Bronchial epithelial cell (primary cell): ENCODE measurements around the gene PSMA6. TPM values are rescaled to one million over a fixed set of nuclear protein-coding genes. Genes with fewer than 3 reads are reported as not detected.

ENCODE experiments used
- DNase-seq: peaks from one replicate; pipeline ENCODE4 v3.0.0-alpha.2; 2010; ENCODE audit warnings: low read depth
- FAIRE-seq: peaks from 2 replicates; lab custom pipeline; 2011; peaks lifted over from hg19 to GRCh38; lab: Jason Lieb, UNC
- H3K27me3 ChIP-seq: 2 replicates; pipeline ENCODE4 v1.5.1; 2011; ENCODE audit warnings: low read length; ENCODE audit not compliant: control insufficient read depth, insufficient read depth
- H3K36me3 ChIP-seq: 2 replicates; pipeline ENCODE4 v1.5.1; 2011; ENCODE audit warnings: low read length; ENCODE audit not compliant: control insufficient read depth, insufficient read depth
- H3K4me3 ChIP-seq: 2 replicates; pipeline ENCODE4 v1.5.1; 2011; ENCODE audit warnings: mild to moderate bottlenecking, low read depth, low read length, control low read depth
- CTCF ChIP-seq: IDR thresholded peaks from 2 replicates; pipeline ENCODE4 v1.5.1; 2011; ENCODE audit warnings: mild to moderate bottlenecking, moderate library complexity, low read length, control low read depth, inconsistent platforms; ENCODE audit not compliant: insufficient read depth, severe bottlenecking
- total RNA-seq: library from RNA; depleted of rRNA; stranded (reverse); fragments of >200 nt; gene quantifications from 2 replicates; pipeline ENCODE4 v1.2.1, GENCODE V29; 2014

PSMA6 gene
- total RNA-seq, 1 donor from 2014 or later: 222 TPM

GRCh38 chr14:35285168-35286002 is 6.8 kb upstream of the PSMA6 start:
- Histone ChIP-seq H3K27me3 (no peaks in the 10 kb centered on the region), H3K36me3 (peaks cover 1% of the 10 kb centered on the region), H3K4me3 (no peak overlapping the region)
- no peak for TF ChIP-seq CTCF
- no peak for FAIRE-seq
- peak; percentile 73 for DNase-seq

- H3K4me3 ChIP-seq: no peak overlapping the region
- DNase-seq: no peak
- no peak for TF ChIP-seq CTCF
- peaks cover 1% of the 10 kb centered on the region for H3K36me3 ChIP-seq
- H3K27me3 ChIP-seq: no peaks in the 10 kb centered on the region
- no peak for FAIRE-seq
Observed at GRCh38 chr14:35286003-35286600, 6.1 kb upstream of the PSMA6 start.

GRCh38 chr14:35286707-35287106 is 5.5 kb upstream of the PSMA6 start:
- DNase-seq (no peak), FAIRE-seq (no peak)
- no peak overlapping the region for H3K4me3 ChIP-seq
- no peaks in the 10 kb centered on the region for H3K27me3 ChIP-seq
- peaks cover 1% of the 10 kb centered on the region for H3K36me3 ChIP-seq
- TF ChIP-seq CTCF: no peak

GRCh38 chr14:35287431-35288013 is 4.7 kb upstream of the PSMA6 start:
- DNase-seq (peak; percentile 13), FAIRE-seq (no peak)
- Histone ChIP-seq H3K27me3 (no peaks in the 10 kb centered on the region), H3K4me3 (no peak overlapping the region), H3K36me3 (peaks cover 1% of the 10 kb centered on the region)
- TF ChIP-seq CTCF: no peak

- TF ChIP-seq CTCF: no peak
- Histone ChIP-seq H3K36me3 (no peaks in the 10 kb centered on the region), H3K4me3 (no peak overlapping the region), H3K27me3 (no peaks in the 10 kb centered on the region)
- FAIRE-seq (no peak), DNase-seq (no peak)
Observed at GRCh38 chr14:35289623-35290022, 2.6 kb upstream of the PSMA6 start.
